Measurements from ENCODE around the gene BNC2. TPM values are rescaled to one million over a fixed set of nuclear protein-coding genes. Genes with fewer than 3 reads are reported as not detected.

Gene BNC2
- total RNA-seq, 1 donor from 2014 or later = 2.4 TPM

DNA sequence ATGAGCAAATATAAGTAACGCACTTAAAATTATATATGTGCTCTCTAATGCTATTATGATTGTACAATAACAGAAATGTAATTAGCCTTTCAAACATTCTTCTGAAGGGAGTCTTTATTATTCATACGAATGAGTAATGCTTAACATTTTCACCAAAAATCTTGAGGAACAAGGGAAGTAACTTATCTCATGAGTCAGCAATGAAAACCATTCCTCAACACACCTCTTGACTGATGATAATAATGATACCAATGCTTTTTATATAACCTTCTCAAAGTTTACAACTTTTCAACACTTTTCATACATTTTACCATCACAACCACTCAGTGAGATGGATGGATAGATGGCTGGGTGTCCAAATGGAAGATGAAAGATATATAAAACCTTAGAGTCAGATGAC, 369.3 kb downstream of the BNC2 start:
- DNase-seq (ENCODE audit: low spot score) = no peak
- Histone ChIP-seq H4K20me1 (ENCODE audit: low read depth) (no peaks in the 10 kb centered on the region), H3K4me2 (no peak overlapping the region)

DNA sequence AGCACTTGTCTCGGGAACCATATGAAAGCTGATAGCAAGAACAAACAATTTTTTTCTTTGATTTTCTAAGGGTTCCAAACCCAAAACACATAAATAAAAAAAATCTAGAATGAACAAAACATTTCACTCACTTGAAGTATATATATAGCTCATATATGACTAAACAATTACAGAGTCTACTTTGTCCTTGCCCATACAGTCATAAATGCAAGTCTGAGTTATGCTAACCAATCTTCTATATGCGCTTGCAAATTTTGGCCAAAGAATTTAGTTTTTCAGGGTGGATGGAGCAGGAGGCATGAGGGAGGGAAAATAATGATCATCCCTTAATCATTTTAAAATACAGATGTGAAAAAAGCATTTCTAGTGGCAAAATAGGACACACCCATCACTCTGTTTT, 370.1 kb downstream of the BNC2 start:
- peaks cover 2% of the 10 kb centered on the region for H3K27me3 Mint-ChIP-seq (ENCODE audit: insufficient read depth, low read depth)
- H3K27ac ChIP-seq = no peak overlapping the region

More for the DNA sequence above, 369.3 kb downstream of the BNC2 start:
- TF ChIP-seq EZH2phosphoT487 (IDR thresholded peaks at IDR 0.05) = no peak
- TF ChIP-seq EZH2 (IDR thresholded peaks at IDR 0.05) = no peak
- TF ChIP-seq, protein P1, sequence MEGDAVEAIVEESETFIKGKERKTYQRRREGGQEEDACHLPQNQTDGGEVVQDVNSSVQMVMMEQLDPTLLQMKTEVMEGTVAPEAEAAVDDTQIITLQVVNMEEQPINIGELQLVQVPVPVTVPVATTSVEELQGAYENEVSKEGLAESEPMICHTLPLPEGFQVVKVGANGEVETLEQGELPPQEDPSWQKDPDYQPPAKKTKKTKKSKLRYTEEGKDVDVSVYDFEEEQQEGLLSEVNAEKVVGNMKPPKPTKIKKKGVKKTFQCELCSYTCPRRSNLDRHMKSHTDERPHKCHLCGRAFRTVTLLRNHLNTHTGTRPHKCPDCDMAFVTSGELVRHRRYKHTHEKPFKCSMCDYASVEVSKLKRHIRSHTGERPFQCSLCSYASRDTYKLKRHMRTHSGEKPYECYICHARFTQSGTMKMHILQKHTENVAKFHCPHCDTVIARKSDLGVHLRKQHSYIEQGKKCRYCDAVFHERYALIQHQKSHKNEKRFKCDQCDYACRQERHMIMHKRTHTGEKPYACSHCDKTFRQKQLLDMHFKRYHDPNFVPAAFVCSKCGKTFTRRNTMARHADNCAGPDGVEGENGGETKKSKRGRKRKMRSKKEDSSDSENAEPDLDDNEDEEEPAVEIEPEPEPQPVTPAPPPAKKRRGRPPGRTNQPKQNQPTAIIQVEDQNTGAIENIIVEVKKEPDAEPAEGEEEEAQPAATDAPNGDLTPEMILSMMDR (IDR thresholded peaks at IDR 0.05) = no peak
- no peak overlapping the region for H3K4me3 Mint-ChIP-seq
- no peak overlapping the region for H2AFZ ChIP-seq (replicated peaks)
- no peaks in the 10 kb centered on the region for H3K27me3 ChIP-seq
- peaks cover 2% of the 10 kb centered on the region for H3K4me1 Mint-ChIP-seq
- no peak overlapping the region for H3K9ac ChIP-seq
- H3K4me1 ChIP-seq = no peaks in the 10 kb centered on the region
- no peak overlapping the region for H3K4me3 ChIP-seq
- H3K79me2 ChIP-seq (ENCODE audit: low read depth) = no peaks in the 10 kb centered on the region
- no peak overlapping the region for H3K27ac Mint-ChIP-seq
- H3K27me3 Mint-ChIP-seq (ENCODE audit: insufficient read depth, low read depth) = no peaks in the 10 kb centered on the region
- no peaks in the 10 kb centered on the region for H3K9me3 ChIP-seq (ENCODE audit: low read depth)
- H3K36me3 Mint-ChIP-seq = no peaks in the 10 kb centered on the region
- H3K9me3 Mint-ChIP-seq = no peaks in the 10 kb centered on the region
- no peaks in the 10 kb centered on the region for H3F3A ChIP-seq (ENCODE audit: low read depth)
- H3K27ac ChIP-seq = no peak overlapping the region
- H3K36me3 ChIP-seq = no peaks in the 10 kb centered on the region

DNA sequence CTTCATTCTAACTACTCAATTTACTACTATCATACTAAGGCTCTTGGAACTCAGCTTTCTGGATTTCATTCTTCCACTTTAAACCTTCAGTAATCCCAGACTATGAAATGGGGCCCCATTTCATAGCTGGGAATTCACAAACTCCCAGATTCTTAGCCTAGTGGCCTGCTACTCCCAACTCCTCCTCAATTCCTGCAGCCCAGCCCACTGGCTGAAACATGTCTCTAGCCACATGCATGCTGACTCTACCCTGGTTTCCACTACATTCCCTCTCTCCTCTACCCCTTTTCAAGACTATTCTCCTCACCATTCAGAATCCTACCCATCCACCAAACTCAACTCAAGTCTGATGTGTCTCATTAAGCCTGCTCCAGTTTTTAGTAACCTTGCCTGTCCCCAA, 370.6 kb downstream of the BNC2 start:
- Mint-ChIP-seq H3K27ac (no peak overlapping the region), H3K4me3 (no peak overlapping the region), H3K4me1 (no peaks in the 10 kb centered on the region), H3K9me3 (no peaks in the 10 kb centered on the region), H3K36me3 (no peaks in the 10 kb centered on the region), H3K27me3 (ENCODE audit: insufficient read depth, low read depth) (peaks cover 3% of the 10 kb centered on the region)
- no peaks in the 10 kb centered on the region for H3K9me3 ChIP-seq (ENCODE audit: low read depth)
- H3K36me3 ChIP-seq = no peaks in the 10 kb centered on the region
- no peaks in the 10 kb centered on the region for H3K4me1 ChIP-seq
- H2AFZ ChIP-seq (replicated peaks) = no peak overlapping the region
- H3K27ac ChIP-seq = no peak overlapping the region
- no peak for DNase-seq (ENCODE audit: low spot score)
- H3K27me3 ChIP-seq = no peaks in the 10 kb centered on the region
- H3K9ac ChIP-seq = no peak overlapping the region
- H4K20me1 ChIP-seq (ENCODE audit: low read depth) = no peaks in the 10 kb centered on the region
- H3K79me2 ChIP-seq (ENCODE audit: low read depth) = no peaks in the 10 kb centered on the region
- TF ChIP-seq EZH2phosphoT487 (IDR thresholded peaks at IDR 0.05) = no peak
- TF ChIP-seq, protein P1 (IDR thresholded peaks at IDR 0.05) = no peak
- TF ChIP-seq EZH2 (IDR thresholded peaks at IDR 0.05) = no peak
- H3F3A ChIP-seq (ENCODE audit: low read depth) = no peaks in the 10 kb centered on the region
- H3K4me3 ChIP-seq = no peak overlapping the region
- no peak overlapping the region for H3K4me2 ChIP-seq

More for the DNA sequence above, 370.1 kb downstream of the BNC2 start:
- Histone ChIP-seq H3K4me1 (no peaks in the 10 kb centered on the region), H4K20me1 (ENCODE audit: low read depth) (no peaks in the 10 kb centered on the region), H3K79me2 (ENCODE audit: low read depth) (no peaks in the 10 kb centered on the region), H3K4me2 (no peak overlapping the region), H3K9ac (no peak overlapping the region), H3K4me3 (no peak overlapping the region), H3F3A (ENCODE audit: low read depth) (no peaks in the 10 kb centered on the region), H3K27me3 (no peaks in the 10 kb centered on the region), H3K9me3 (ENCODE audit: low read depth) (no peaks in the 10 kb centered on the region), H3K36me3 (no peaks in the 10 kb centered on the region), H2AFZ (replicated peaks) (no peak overlapping the region)
- no peak overlapping the region for H3K27ac Mint-ChIP-seq
- H3K4me1 Mint-ChIP-seq = peaks cover 2% of the 10 kb centered on the region
- H3K4me3 Mint-ChIP-seq = no peak overlapping the region
- no peak for DNase-seq (ENCODE audit: low spot score)
- TF ChIP-seq, protein P1 (IDR thresholded peaks at IDR 0.05) = no peak
- no peak for TF ChIP-seq EZH2phosphoT487 (IDR thresholded peaks at IDR 0.05)
- TF ChIP-seq EZH2 (IDR thresholded peaks at IDR 0.05) = no peak
- no peaks in the 10 kb centered on the region for H3K36me3 Mint-ChIP-seq
- no peaks in the 10 kb centered on the region for H3K9me3 Mint-ChIP-seq
